ENCODE data around the gene IGFBP6.

IGFBP6 gene

DNA sequence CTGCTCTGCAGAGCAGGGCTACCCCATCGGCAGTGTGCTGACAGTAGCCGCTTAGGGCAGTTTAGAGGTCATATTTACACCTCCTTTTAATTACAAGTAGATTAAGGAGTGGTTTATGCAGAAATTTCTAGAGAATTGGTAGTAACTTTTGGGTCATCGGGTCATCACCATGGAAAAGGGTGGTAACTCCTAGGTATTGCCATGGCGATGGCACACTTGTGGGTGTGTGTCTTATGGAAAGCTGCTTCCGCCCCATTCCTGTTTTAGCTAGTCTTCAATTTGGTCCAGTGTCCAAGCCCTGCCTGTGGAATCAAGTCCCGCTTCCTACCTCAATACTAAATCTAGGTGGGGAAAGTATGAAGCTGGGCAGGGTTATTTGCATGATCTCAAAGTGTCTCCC is 53.6 kb downstream of the IGFBP6 start:
- H3K4me3 ChIP-seq (ENCODE audit: low read length): no peak overlapping the region
- no peaks in the 10 kb centered on the region for H3K4me1 ChIP-seq (ENCODE audit: insufficient read depth, low read length)
- H3K27me3 ChIP-seq (ENCODE audit: insufficient read depth, low read length): peaks cover 22% of the 10 kb centered on the region; the same call in 1 of the 2 replicates
- no peak overlapping the region for H3K27ac ChIP-seq (ENCODE audit: low read length)
- H3K9ac ChIP-seq (ENCODE audit: low read depth, low read length): no peak overlapping the region
- H3K9me3 ChIP-seq (ENCODE audit: insufficient read depth, low read depth, low read length): no peaks in the 10 kb centered on the region
- H3K36me3 ChIP-seq (ENCODE audit: insufficient read depth, low read depth, low read length): no peaks in the 10 kb centered on the region

Measured in iPS-20b (cell line).